Measurements from ENCODE around the gene THSD4. TPM values are rescaled to one million over a fixed set of nuclear protein-coding genes. Genes with fewer than 3 reads are reported as not detected.

The THSD4 gene
- total RNA-seq, 1 experiment from 2014 or later: 65.4 TPM

GRCh38 chr15:71628988-71629770, 513.9 kb downstream of the THSD4 start:
- H3K4me1 ChIP-seq (ENCODE audit: control insufficient read depth, insufficient read depth, low read length): no peaks in the 10 kb centered on the region
- no peaks in the 10 kb centered on the region for H3K36me3 ChIP-seq (ENCODE audit: control insufficient read depth, insufficient read depth, low read length)
- H3K27ac ChIP-seq (ENCODE audit: low read length): no peak overlapping the region
- in situ Hi-C loops (cut with HindIII; ENCODE audit: low pct_unique_long_range_greater_than_20kb, low sequenced_read_pairs): no loop called here
- no peaks in the 10 kb centered on the region for H3K27me3 ChIP-seq (ENCODE audit: control insufficient read depth, insufficient read depth, low read length)
- no peak overlapping the region for H3K4me3 ChIP-seq (ENCODE audit: low read depth in 2 of 2, low read length in 2 of 2)
- TF ChIP-seq REST (IDR thresholded peaks at IDR 0.05; ENCODE audit: insufficient read depth in 1 of 2, low read depth in 2 of 2, low read length in 1 of 2) (no peak), CTCF (IDR thresholded peaks at IDR 0.05) (no peak)
- no TSS peak for BruUV-seq (replicated peaks)
- intact Hi-C loops (cut with micrococcal nuclease; ENCODE audit: unreplicated experiment): no loop called here
- POLR2A ChIA-PET: no interaction called here
- DNase-seq (ENCODE audit: low read depth, low spot score): no peak
- CTCF ChIA-PET: no interaction called here
- no peak for ATAC-seq
- H3K9me3 ChIP-seq (ENCODE audit: control insufficient read depth, insufficient read depth, low read depth, low read length): no peaks in the 10 kb centered on the region

GRCh38 chr15:71629781-71630474, 514.7 kb downstream of the THSD4 start:
- H3K9me3 ChIP-seq (ENCODE audit: control insufficient read depth, insufficient read depth, low read depth, low read length): no peaks in the 10 kb centered on the region
- DNase-seq (ENCODE audit: low read depth, low spot score): no peak
- H3K27me3 ChIP-seq (ENCODE audit: control insufficient read depth, insufficient read depth, low read length): no peaks in the 10 kb centered on the region
- intact Hi-C loops (cut with micrococcal nuclease; ENCODE audit: unreplicated experiment) (loop anchor here (5.0 kb wide), 1 partner anchor 53 kb away; no protein-coding TSS in a partner anchor), in situ Hi-C loops (cut with HindIII; ENCODE audit: low pct_unique_long_range_greater_than_20kb, low sequenced_read_pairs) (no loop called here)
- no peak for ATAC-seq
- BruUV-seq (replicated peaks): no TSS peak
- H3K4me3 ChIP-seq (ENCODE audit: low read depth in 2 of 2, low read length in 2 of 2): no peak overlapping the region
- ChIA-PET POLR2A (no interaction called here), CTCF (no interaction called here)
- TF ChIP-seq TCF7L2 (IDR thresholded peaks at IDR 0.05; ENCODE audit: low read depth, low read length) (no peak), REST (IDR thresholded peaks at IDR 0.05; ENCODE audit: insufficient read depth in 1 of 2, low read depth in 2 of 2, low read length in 1 of 2) (no peak), SIN3A (IDR thresholded peaks at IDR 0.05; ENCODE audit: borderline replicate concordance, insufficient read depth, low read depth, low read length) (no peak), CTCF (IDR thresholded peaks at IDR 0.05) (no peak), POLR2AphosphoS5 (IDR thresholded peaks at IDR 0.05; ENCODE audit: low read depth, low read length) (no peak)
- H3K4me1 ChIP-seq (ENCODE audit: control insufficient read depth, insufficient read depth, low read length): no peaks in the 10 kb centered on the region; the same call in 1 of the 2 replicates
- no peaks in the 10 kb centered on the region for H3K36me3 ChIP-seq (ENCODE audit: control insufficient read depth, insufficient read depth, low read length)
- H3K27ac ChIP-seq (ENCODE audit: low read length): no peak overlapping the region
